Hepatic stellate cell (primary cell): Measurements from ENCODE around the gene CCNL2.
"Not testable (repeated sequence)": the region's sequence is repeated elsewhere in the genome, so short reads cannot be mapped to it uniquely, and the experiment has no call there.

Experiments used
- DNase-seq: peaks from one replicate; pipeline ENCODE4 v3.0.0; 2011; ENCODE audit warnings: low spot score

The CCNL2 gene

GRCh38 chr1:1399187-1399871 lies at the start of gene CCNL2:
TSS of gene CCNL2 (minus strand) at chr1:1399335. CDS start at chr1:1399306, 29 bp downstream.
- DNase-seq: peak; percentile 99

- not testable (repeated sequence) for DNase-seq
Observed at GRCh38 chr1:1446631-1447030, 47.5 kb upstream of the CCNL2 start.

- no peak for DNase-seq
Observed at GRCh38 chr1:1442069-1442770, 43.1 kb upstream of the CCNL2 start.

- DNase-seq: peak; percentile 91
Observed at GRCh38 chr1:1441002-1441888, 42.1 kb upstream of the CCNL2 start.

- peak; percentile 10 for DNase-seq
Observed at GRCh38 chr1:1440262-1441001, 41.3 kb upstream of the CCNL2 start.

- no peak for DNase-seq
Observed at GRCh38 chr1:1439546-1440261, 40.6 kb upstream of the CCNL2 start.

GRCh38 chr1:1438531-1439381 lies 39.6 kb upstream of the CCNL2 start:
- no peak for DNase-seq

GRCh38 chr1:1437904-1438376 lies 38.8 kb upstream of the CCNL2 start:
- DNase-seq: peak; percentile 27

- no peak for DNase-seq
Observed at GRCh38 chr1:1437033-1437903, 38.1 kb upstream of the CCNL2 start.

- peak; percentile 16 for DNase-seq
Observed at GRCh38 chr1:1436630-1437032, 37.5 kb upstream of the CCNL2 start.

GRCh38 chr1:1435911-1436629 lies 36.9 kb upstream of the CCNL2 start:
- DNase-seq: no peak

- DNase-seq: peak; percentile 83
Observed at GRCh38 chr1:1435106-1435903, 36.2 kb upstream of the CCNL2 start, which contains the start of gene VWA1. TSS of gene VWA1 (plus strand) at chr1:1435690. CDS start at chr1:1435749, 59 bp downstream.

GRCh38 chr1:1434824-1435105 lies 35.6 kb upstream of the CCNL2 start:
- DNase-seq: no peak

GRCh38 chr1:1434131-1434823 lies 35.1 kb upstream of the CCNL2 start:
- DNase-seq: peak; percentile 19

- peak; percentile 46 for DNase-seq
Observed at GRCh38 chr1:1433804-1434130, 34.6 kb upstream of the CCNL2 start.

GRCh38 chr1:1432951-1433803 lies 34.0 kb upstream of the CCNL2 start:
- DNase-seq: peak; percentile 47
